OCI-LY3 (cell line): ENCODE measurements around the gene SLC22A15.
"Not testable (repeated sequence)": the region's sequence is repeated elsewhere in the genome, so short reads cannot be mapped to it uniquely, and the experiment has no call there.

Experiments used
- CTCF ChIP-seq: fragments of 200-600, 300-600 bp; sonication (generic); IDR thresholded peaks from 2 replicates; pipeline ENCODE4 v1.5.1; 2014; ENCODE audit warnings: antibody characterized with exemption, low read length, low read depth
- EZH2phosphoT487 ChIP-seq: fragments of 200-600 bp; shearing (Covaris generic); IDR thresholded peaks from 2 replicates; pipeline ENCODE4 v1.6.1; 2018; ENCODE audit warnings: antibody characterized with exemption, mixed run types, low read depth

GRCh38 chr1:115971778-115972177 lies 4.5 kb upstream of the SLC22A15 start:
- TF ChIP-seq CTCF, EZH2phosphoT487: not testable (repeated sequence)
